Transverse colon (tissue), 4 donors: ENCODE data around the gene HERC3. TPM values are rescaled to one million over a fixed set of nuclear protein-coding genes. Genes with fewer than 3 reads are reported as not detected.

ENCODE experiments used
- DNase-seq: peaks from one replicate; pipeline ENCODE4 v3.0.0-alpha.2; 2019
- H3K27ac ChIP-seq, 4 donors: fragments of 200-600 bp; sonication (generic); 2 replicates each; pipeline ENCODE4 v1.5.1; 2016 to 2018; ENCODE audit warnings: inconsistent platforms in 4 of 4
- H3K27me3 ChIP-seq: fragments of 200-600 bp; sonication (generic); 2 replicates; pipeline ENCODE4 v1.5.1; 2017; ENCODE audit warnings: inconsistent platforms
- H3K36me3 ChIP-seq, 4 donors: fragments of 200-600 bp; sonication (generic); 2 replicates each; pipeline ENCODE4 v1.5.1; 2017 to 2019; ENCODE audit warnings: inconsistent platforms in 4 of 4
- H3K4me1 ChIP-seq, 4 donors: fragments of 200-600 bp; sonication (generic); 2 replicates each; pipeline ENCODE4 v1.5.1; 2017 to 2020; ENCODE audit warnings: inconsistent platforms in 4 of 4
- H3K4me3 ChIP-seq, 4 donors: fragments of 200-600 bp; sonication (generic); 1 replicate in 1 of 4; 2 replicates in 3 of 4; pipeline versions ENCODE4 v1.5.1 to v1.6.1; 2017 to 2019; ENCODE audit warnings: inconsistent platforms in 4 of 4
- H3K9me3 ChIP-seq, 2 donors: fragments of 200-600 bp; sonication (generic); 2 replicates each; pipeline ENCODE4 v1.5.1; 2017 to 2019; ENCODE audit warnings: inconsistent platforms in 2 of 2
- CTCF ChIP-seq, 5 experiments: fragments of 200-600 bp in 3 of 5; fragments of 450-650 bp in 2 of 5; sonication (generic) in 3 of 5; IDR thresholded peaks; 1 replicate in 2 of 5; 2 replicates in 3 of 5; pipeline ENCODE4 v1.5.1; 2016 to 2017; ENCODE audit warnings: antibody characterized with exemption in 5 of 5, inconsistent platforms in 3 of 5, mild to moderate bottlenecking in 2 of 5, moderate library complexity in 1 of 5
- EP300 ChIP-seq: sonication (generic); formaldehyde crosslinking; IDR thresholded peaks from one replicate; pipeline ENCODE4 v1.6.1; 2017; ENCODE audit warnings: antibody characterized with exemption, low read depth
- POLR2A ChIP-seq: fragments of 450-650 bp; IDR thresholded peaks from one replicate; pipeline ENCODE4 v1.6.1; 2016; ENCODE audit warnings: antibody characterized with exemption, mild to moderate bottlenecking, moderate library complexity
- POLR2AphosphoS5 ChIP-seq, 3 donors: sonication (generic); formaldehyde crosslinking; IDR thresholded peaks; one replicate each; pipeline ENCODE4 v1.6.1; 2016; ENCODE audit warnings: antibody characterized with exemption in 3 of 3
- WGBS, 2 donors: methylation state at CpG; one replicate each; pipeline ENCODE4 v1.1.5; 2018; ENCODE audit warnings: low coverage in 1 of 2; 5-methylcytosine and 5-hydroxymethylcytosine counted together
- in situ Hi-C, 4 donors: fragments of 200-750 bp; cut with MboI; loops; one replicate each; pipeline versions ENCODE4 v1.15.0 to v1.15.1; 2017; ENCODE audit warnings: low sequenced_read_pairs in 3 of 4, low pct_ligation_motif_present in 1 of 4, low pct_unique_long_range_greater_than_20kb in 1 of 4
- intact Hi-C: fragments of 100-400 bp; cut with DNase I; formaldehyde crosslinking; loops from one replicate; pipeline ENCODE4 v1.15.1; 2023; ENCODE audit warnings: low total_unique reads
- total RNA-seq, 4 donors: library from RNA; depleted of rRNA; stranded (reverse); fragments of >200 nt; gene quantifications; one replicate each; pipeline ENCODE4 v1.1.0, GENCODE V29; 2016

Gene HERC3
- total RNA-seq, 4 donors from 2014 or later = 38.9 to 64.1 (median 55.1) TPM

- TF ChIP-seq POLR2A = no peak
- TF ChIP-seq POLR2AphosphoS5 (IDR thresholded peaks at IDR 0.05) = no peak
- no peak for TF ChIP-seq CTCF (IDR thresholded peaks at IDR 0.05)
- TF ChIP-seq EP300 = no peak
- no peak for DNase-seq
- 61 to 69% methylated on average over 2 of the region's 2 CpGs for WGBS, 2 donors
Measured at GRCh38 chr4:88573276-88573980, 18.9 kb upstream of the HERC3 start.

GRCh38 chr4:88573995-88574394 is 18.3 kb upstream of the HERC3 start:
- in situ Hi-C loops = no loop called here

More at GRCh38 chr4:88573276-88573980, 18.9 kb upstream of the HERC3 start:
- Histone ChIP-seq H3K27me3 (no peaks in the 10 kb centered on the region), H3K9me3 (no peaks in the 10 kb centered on the region), H3K4me3 (no peak overlapping the region), H3K4me1 (no peaks in the 10 kb centered on the region), H3K27ac (no peak overlapping the region), H3K36me3 (no peaks in the 10 kb centered on the region)
- in situ Hi-C loops (no loop called here), intact Hi-C loops (no loop called here)

GRCh38 chr4:88575186-88575585 is 17.1 kb upstream of the HERC3 start:
- Histone ChIP-seq H3K27me3 (no peaks in the 10 kb centered on the region), H3K4me1 (no peaks in the 10 kb centered on the region), H3K4me3 (no peak overlapping the region), H3K36me3 (no peaks in the 10 kb centered on the region), H3K9me3 (no peaks in the 10 kb centered on the region), H3K27ac (no peak overlapping the region)
- intact Hi-C loops = no loop called here
- in situ Hi-C loops = no loop called here
- no peak for DNase-seq
- 67 to 83% methylated on average over 1 of the region's 1 CpG for WGBS, 2 donors
- TF ChIP-seq CTCF (IDR thresholded peaks at IDR 0.05) = no peak
- no peak for TF ChIP-seq POLR2AphosphoS5 (IDR thresholded peaks at IDR 0.05)
- no peak for TF ChIP-seq EP300
- TF ChIP-seq POLR2A = no peak

More at GRCh38 chr4:88573995-88574394, 18.3 kb upstream of the HERC3 start:
- Histone ChIP-seq H3K4me1 (no peaks in the 10 kb centered on the region), H3K9me3 (no peaks in the 10 kb centered on the region), H3K4me3 (no peak overlapping the region), H3K27me3 (no peaks in the 10 kb centered on the region), H3K36me3 (no peaks in the 10 kb centered on the region), H3K27ac (no peak overlapping the region)
- no peak for DNase-seq
- intact Hi-C loops = no loop called here
- 60 to 75% methylated on average over 1 to 2 of the region's 2 CpGs for WGBS, 2 donors
- no peak for TF ChIP-seq POLR2A
- no peak for TF ChIP-seq EP300
- no peak for TF ChIP-seq CTCF (IDR thresholded peaks at IDR 0.05)
- TF ChIP-seq POLR2AphosphoS5 (IDR thresholded peaks at IDR 0.05) = no peak

GRCh38 chr4:88582493-88582892 is 9.8 kb upstream of the HERC3 start:
- TF ChIP-seq POLR2AphosphoS5 (IDR thresholded peaks at IDR 0.05) (no peak), POLR2A (no peak), CTCF (IDR thresholded peaks at IDR 0.05) (no peak)
- Histone ChIP-seq H3K27me3 (no peaks in the 10 kb centered on the region), H3K9me3 (no peaks in the 10 kb centered on the region), H3K4me3 (no peak overlapping the region), H3K27ac (no peak overlapping the region), H3K36me3 (no peaks in the 10 kb centered on the region), H3K4me1 (no peaks in the 10 kb centered on the region)
- DNase-seq = no peak
- intact Hi-C loops = no loop called here
- in situ Hi-C loops = no loop called here
- 37 to 80% methylated on average over 1 to 2 of the region's 2 CpGs for WGBS, 2 donors
